NCI-H460 (cell line): ENCODE measurements around the gene ZMAT5. TPM values are rescaled to one million over a fixed set of nuclear protein-coding genes. Genes with fewer than 3 reads are reported as not detected.

Source experiments
- DNase-seq: peaks from one replicate; pipeline ENCODE4 v3.0.0-alpha.2; 2016; ENCODE audit warnings: low read depth; ENCODE audit errors: extremely low read depth
- total RNA-seq: library from RNA; depleted of rRNA; stranded (reverse); fragments of >200 nt; shearing (Covaris generic); gene quantifications from 2 replicates; pipeline ENCODE4 v1.2.3, GENCODE V29; 2014

The ZMAT5 gene
- total RNA-seq, 1 experiment from 2014 or later: 13.2 TPM

GRCh38 chr22:29787371-29787980 is 20.7 kb upstream of the ZMAT5 start:
- DNase-seq: no peak

- DNase-seq: no peak
Measured at GRCh38 chr22:29786031-29786430, 19.2 kb upstream of the ZMAT5 start.

GRCh38 chr22:29784451-29785361 is 17.9 kb upstream of the ZMAT5 start:
- DNase-seq: no peak

- no peak for DNase-seq
Measured at GRCh38 chr22:29782061-29782845, 15.4 kb upstream of the ZMAT5 start.

- no peak for DNase-seq
Measured at GRCh38 chr22:29780748-29781676, 14.2 kb upstream of the ZMAT5 start.

GRCh38 chr22:29780220-29780619 is 13.4 kb upstream of the ZMAT5 start:
- DNase-seq: no peak

- DNase-seq: no peak
Measured at GRCh38 chr22:29773233-29773632, 6.4 kb upstream of the ZMAT5 start.

- no peak for DNase-seq
Measured at GRCh38 chr22:29772170-29772641, 5.4 kb upstream of the ZMAT5 start.

- no peak for DNase-seq
Measured at GRCh38 chr22:29769723-29770321, 3.0 kb upstream of the ZMAT5 start.

GRCh38 chr22:29768052-29768693 is 1.4 kb upstream of the ZMAT5 start:
- no peak for DNase-seq

- DNase-seq: peak; percentile 80
Measured at GRCh38 chr22:29767171-29768051, 604 bp upstream of the ZMAT5 start, which contains the start of gene UQCR10. TSS of gene UQCR10 (plus strand) at chr22:29767369. CDS start at chr22:29767399, 30 bp downstream.

- no peak for DNase-seq
Measured at GRCh38 chr22:29765905-29766631, 739 bp downstream of the ZMAT5 start.

GRCh38 chr22:29762263-29762662 is 4.5 kb downstream of the ZMAT5 start:
- no peak for DNase-seq

GRCh38 chr22:29758959-29759358 is 7.8 kb downstream of the ZMAT5 start:
- DNase-seq: no peak

- no peak for DNase-seq
Measured at GRCh38 chr22:29758068-29758622, 8.7 kb downstream of the ZMAT5 start.

GRCh38 chr22:29757096-29757495 is 9.7 kb downstream of the ZMAT5 start:
- no peak for DNase-seq

- DNase-seq: no peak
Measured at GRCh38 chr22:29756341-29756740, 10.5 kb downstream of the ZMAT5 start.
